DMS53 treated with DMSO at 0.1 percent for 48 hours (cell line): ENCODE results near the gene LRRC8E.
"Not testable (repeated sequence)": the region's sequence is repeated elsewhere in the genome, so short reads cannot be mapped to it uniquely, and the experiment has no call there.

Experiments
- DNase-seq: peaks from one replicate; lab custom pipeline; 2025; ENCODE audit not compliant: unreplicated experiment; lab: John Stamatoyannopoulos, UW

Gene LRRC8E

DNA sequence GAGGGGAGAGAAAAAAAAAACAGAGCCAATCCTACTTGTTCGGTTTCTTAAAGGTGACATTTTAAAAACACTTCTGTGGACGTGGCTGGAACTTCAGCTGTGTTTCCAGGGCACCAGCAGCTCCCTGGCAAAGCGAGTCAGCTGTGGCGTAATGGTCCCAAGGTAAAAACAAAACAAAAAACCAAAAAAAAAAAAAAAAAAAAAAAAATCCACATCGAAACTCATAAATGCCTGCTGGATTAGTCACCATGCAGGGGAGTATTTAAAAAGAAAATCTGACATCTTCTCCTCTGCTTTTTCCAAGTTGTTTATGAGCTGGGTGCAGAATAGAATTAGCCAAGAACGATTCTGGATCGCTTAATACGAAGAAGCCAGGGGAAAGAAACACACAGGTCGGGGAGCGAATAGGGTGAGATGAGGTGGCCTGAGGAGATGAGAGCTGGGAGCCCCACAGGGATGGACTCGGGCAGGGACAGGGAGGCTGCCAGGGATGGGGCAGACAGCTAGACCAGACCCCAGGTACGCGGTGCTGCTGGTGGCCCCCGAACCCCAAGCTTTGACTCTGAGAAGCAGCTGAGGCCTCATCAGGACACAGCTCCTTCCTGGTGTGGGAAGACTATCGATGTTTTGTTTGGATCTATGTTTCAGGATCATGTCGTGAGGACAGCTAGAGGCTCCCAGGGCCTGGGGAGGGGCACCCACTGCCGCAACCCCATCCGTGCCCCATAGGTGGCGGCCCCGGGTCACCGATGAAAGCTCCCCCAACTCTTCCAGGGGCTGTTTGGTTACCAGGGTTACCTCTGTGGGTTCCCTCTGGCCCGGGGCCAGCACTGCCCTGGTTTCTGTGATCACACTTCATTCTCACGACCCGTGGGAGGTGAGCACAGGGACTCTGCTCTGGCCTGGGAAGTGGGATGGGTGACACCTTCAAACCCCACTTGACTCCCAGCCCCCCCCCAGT, 40.7 kb downstream of the LRRC8E start:
- no peak for DNase-seq

DNA sequence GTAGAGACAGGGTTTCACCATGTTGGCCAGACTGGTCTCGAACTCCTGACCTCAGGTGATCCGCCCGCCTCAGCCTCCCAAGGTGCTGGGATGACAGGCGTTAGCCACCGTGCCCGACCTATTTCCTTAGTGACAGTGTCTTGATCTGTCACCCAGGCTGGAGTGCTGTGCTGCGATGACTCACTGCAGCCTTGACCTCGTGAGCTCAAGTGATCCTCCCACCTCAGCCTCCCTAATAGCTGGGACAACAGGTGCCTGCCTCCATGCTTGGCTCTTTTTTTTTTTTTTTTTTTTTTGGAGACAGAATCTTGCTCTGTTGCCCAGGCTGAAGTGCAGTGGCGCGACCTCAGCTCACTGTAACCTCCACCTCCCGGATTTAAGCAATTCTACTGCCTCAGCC, 41.7 kb downstream of the LRRC8E start:
- not testable (repeated sequence) for DNase-seq

- no peak for DNase-seq
These were observed 42.5 kb downstream of the LRRC8E start for GRCh38 chr19:7930765-7931164.

GRCh38 chr19:7931221-7932061, 43.1 kb downstream of the LRRC8E start:
- DNase-seq: no peak

- no peak for DNase-seq
These were observed 44.1 kb downstream of the LRRC8E start for GRCh38 chr19:7932276-7932929.

GRCh38 chr19:7932930-7933300, 44.6 kb downstream of the LRRC8E start:
- DNase-seq: no peak

- DNase-seq: no peak
These were observed 45.1 kb downstream of the LRRC8E start for GRCh38 chr19:7933411-7933810.

GRCh38 chr19:7933828-7934725, 45.8 kb downstream of the LRRC8E start:
- DNase-seq: no peak

DNA sequence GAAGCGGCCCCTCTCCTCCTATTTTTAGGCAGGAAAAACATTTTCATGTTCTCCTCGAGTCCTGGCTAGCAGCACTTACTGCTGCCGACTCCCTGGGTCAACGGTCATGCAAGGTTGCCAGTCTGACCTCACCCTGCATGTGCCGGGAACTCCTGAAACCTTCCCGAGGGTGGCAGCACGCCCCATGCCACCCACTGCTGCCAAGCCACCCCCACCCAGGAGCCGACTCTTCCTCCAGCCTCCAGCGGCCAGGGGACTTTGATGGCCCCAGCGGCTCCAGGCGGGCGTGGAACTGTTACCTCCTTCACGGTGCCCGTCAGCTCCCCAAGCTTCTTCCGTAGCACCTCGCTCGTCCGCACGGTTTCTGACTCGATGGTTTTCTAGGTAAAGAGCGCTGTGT, 46.5 kb downstream of the LRRC8E start:
- DNase-seq: no peak

DNA sequence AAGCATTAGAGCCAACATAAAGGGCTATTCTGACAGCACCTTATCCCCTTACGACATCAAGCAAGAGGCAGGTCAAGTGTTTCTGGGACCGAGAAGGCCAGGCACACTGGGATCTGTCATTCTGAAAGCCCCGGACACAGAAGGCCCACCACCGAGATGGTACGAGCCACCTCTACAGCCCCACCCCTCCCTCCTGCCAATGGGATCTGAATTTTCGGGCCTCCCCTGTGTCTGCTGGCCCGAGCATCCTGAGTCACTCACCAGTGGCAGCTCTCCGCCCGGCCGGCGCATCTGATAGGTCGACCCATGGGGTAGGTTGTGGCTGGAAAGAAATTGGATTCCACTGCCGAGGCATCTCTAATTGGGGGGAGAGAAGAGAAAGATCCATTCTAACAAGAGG, 52.5 kb downstream of the LRRC8E start:
- DNase-seq: no peak

- no peak for DNase-seq
These were observed 53.7 kb downstream of the LRRC8E start for GRCh38 chr19:7941895-7942596.

DNA sequence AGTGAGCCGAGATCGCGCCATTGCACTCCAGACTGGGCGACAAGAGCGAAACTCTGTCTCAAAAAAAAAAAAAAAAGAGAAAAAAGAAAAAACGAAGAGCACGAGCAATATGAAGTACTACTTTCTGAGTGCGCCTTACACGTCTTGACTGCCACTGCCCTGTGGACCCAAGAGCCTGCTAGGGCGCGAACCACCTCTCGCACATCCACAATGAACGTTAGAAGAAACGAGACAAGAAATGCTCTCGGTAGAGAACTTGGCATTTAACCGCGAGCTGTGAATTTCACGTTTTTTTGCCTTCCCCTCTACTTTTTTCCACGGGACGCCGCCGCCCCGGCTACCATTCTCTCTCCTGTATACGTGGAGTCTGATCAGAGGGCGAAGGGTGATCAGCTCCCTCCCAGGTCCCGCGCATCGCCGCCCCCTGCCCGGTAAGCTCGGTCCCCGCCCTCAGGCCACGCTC, 54.7 kb downstream of the LRRC8E start:
- DNase-seq: no peak

GRCh38 chr19:7943444-7944176, 55.3 kb downstream of the LRRC8E start, which contains the start of gene TIMM44:
TSS of gene TIMM44 (minus strand) at chr19:7943666. CDS start at chr19:7943651, 15 bp downstream.
- peak; percentile 93 for DNase-seq

DNA sequence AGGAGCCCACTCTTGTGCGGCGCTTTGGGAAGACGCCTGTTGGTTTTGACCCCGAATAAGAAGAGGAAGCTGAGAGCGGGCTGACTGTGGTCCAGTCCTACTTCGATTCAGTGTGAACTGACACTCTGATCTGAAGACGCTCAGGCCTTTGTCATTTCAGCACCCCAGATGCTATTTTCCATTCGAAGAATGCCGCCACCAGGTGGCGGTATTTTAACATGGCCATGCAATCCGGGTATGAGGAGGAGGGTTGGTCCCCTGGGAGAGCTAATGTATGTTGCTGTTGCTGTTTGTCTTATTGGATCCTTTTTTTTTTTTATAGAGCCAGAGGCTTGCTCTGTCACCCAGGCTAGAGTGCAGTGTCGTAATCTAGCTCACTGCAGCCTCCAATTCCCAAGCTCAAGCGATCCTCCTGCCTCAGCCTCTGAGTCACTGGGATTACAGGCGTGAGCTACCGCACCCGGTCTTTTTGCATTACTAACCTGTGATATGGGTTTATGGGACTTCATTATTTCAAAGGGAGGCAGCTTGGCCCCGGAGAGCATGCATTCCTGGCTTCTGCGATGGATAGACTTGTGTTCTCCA, 56.0 kb downstream of the LRRC8E start:
- peak; percentile 71 for DNase-seq

GRCh38 chr19:7947939-7948338, 59.6 kb downstream of the LRRC8E start:
- no peak for DNase-seq
